OCI-LY1 (cell line): ENCODE results near the gene ADNP.
"Not testable (repeated sequence)": the region's sequence is repeated elsewhere in the genome, so short reads cannot be mapped to it uniquely, and the experiment has no call there.

ENCODE experiments used
- H2AFZ ChIP-seq: fragments of 200-600 bp; sonication (generic), shearing (Covaris generic); 2 replicates; pipeline ENCODE4 v1.6.0; 2014; ENCODE audit warnings: antibody characterized with exemption, mild to moderate bottlenecking, low read length
- H3F3A ChIP-seq: fragments of 200-600 bp; sonication (generic), shearing (Covaris generic); 2 replicates; pipeline ENCODE4 v1.6.0; 2014; ENCODE audit warnings: mild to moderate bottlenecking, antibody characterized with exemption, low read length, moderate library complexity; ENCODE audit not compliant: insufficient read depth
- H3K27ac ChIP-seq: fragments of 200-600 bp; sonication (generic); 2 replicates; pipeline ENCODE4 v1.5.1; 2014; ENCODE audit warnings: low read length, mixed run types, mild to moderate bottlenecking, low read depth; ENCODE audit not compliant: poor library complexity, severe bottlenecking
- H3K27me3 ChIP-seq: fragments of 200-600 bp; sonication (generic); 2 replicates; pipeline ENCODE4 v1.6.0; 2014; ENCODE audit warnings: antibody characterized with exemption, mild to moderate bottlenecking, low read length, moderate library complexity; ENCODE audit not compliant: insufficient read depth
- H3K36me3 ChIP-seq: fragments of 200-600 bp; sonication (generic); 2 replicates; pipeline ENCODE4 v1.6.1; 2014; ENCODE audit warnings: mild to moderate bottlenecking, antibody characterized with exemption, low read length, moderate library complexity, mixed read lengths; ENCODE audit not compliant: insufficient read depth
- H3K4me1 ChIP-seq: fragments of 200-600 bp; sonication (generic); 2 replicates; pipeline ENCODE4 v1.5.1; 2014; ENCODE audit warnings: mild to moderate bottlenecking, low read length, moderate library complexity; ENCODE audit not compliant: insufficient read depth, severe bottlenecking
- H3K4me2 ChIP-seq: fragments of 200-600 bp; sonication (generic), shearing (Covaris generic); 2 replicates; pipeline ENCODE4 v1.6.1; 2014; ENCODE audit warnings: low read length
- H3K4me3 ChIP-seq: fragments of 200-600 bp; sonication (generic); 2 replicates; pipeline ENCODE4 v1.5.1; 2014; ENCODE audit warnings: low read length, low read depth, mild to moderate bottlenecking, mixed read lengths; ENCODE audit not compliant: poor library complexity, severe bottlenecking
- H3K79me2 ChIP-seq: fragments of 200-600 bp; shearing (Covaris generic); 2 replicates; pipeline ENCODE4 v1.6.1; 2016; ENCODE audit warnings: mixed run types, low read length, mixed read lengths; ENCODE audit not compliant: insufficient read depth
- H3K9ac ChIP-seq: fragments of 200-600 bp; sonication (generic), shearing (Covaris generic); 2 replicates; pipeline ENCODE4 v1.6.1; 2014; ENCODE audit warnings: mild to moderate bottlenecking, low read length, mixed read lengths
- H3K9me2 ChIP-seq: fragments of 200-600 bp; sonication (generic), shearing (Covaris generic); 2 replicates; pipeline ENCODE4 v1.6.1; 2014; ENCODE audit warnings: low read depth, mild to moderate bottlenecking, low read length, mixed read lengths
- H3K9me3 ChIP-seq: fragments of 200-600 bp; shearing (Covaris generic); 2 replicates; pipeline ENCODE4 v1.6.1; 2014; ENCODE audit warnings: low read length, mixed read lengths
- H4K20me1 ChIP-seq: fragments of 200-600 bp; sonication (generic), shearing (Covaris generic); 2 replicates; pipeline ENCODE4 v1.6.0; 2016; ENCODE audit warnings: mild to moderate bottlenecking, low read length; ENCODE audit not compliant: insufficient read depth
- EZH2 ChIP-seq: fragments of 200-600 bp; sonication (generic), shearing (Covaris generic); IDR thresholded peaks from 2 replicates; pipeline ENCODE4 v1.8.0; 2017; ENCODE audit warnings: borderline replicate concordance, mixed run types, mild to moderate bottlenecking, antibody characterized with exemption, low read length, moderate library complexity, mixed read lengths
- TF ChIP-seq, protein P1 (sequence below): fragments of 200-600 bp; sonication (generic), shearing (Covaris generic); IDR thresholded peaks from 2 replicates; pipeline ENCODE4 v1.5.1; 2017; ENCODE audit warnings: mild to moderate bottlenecking, antibody characterized with exemption, low read length, moderate library complexity, mixed read lengths

ADNP gene

DNA sequence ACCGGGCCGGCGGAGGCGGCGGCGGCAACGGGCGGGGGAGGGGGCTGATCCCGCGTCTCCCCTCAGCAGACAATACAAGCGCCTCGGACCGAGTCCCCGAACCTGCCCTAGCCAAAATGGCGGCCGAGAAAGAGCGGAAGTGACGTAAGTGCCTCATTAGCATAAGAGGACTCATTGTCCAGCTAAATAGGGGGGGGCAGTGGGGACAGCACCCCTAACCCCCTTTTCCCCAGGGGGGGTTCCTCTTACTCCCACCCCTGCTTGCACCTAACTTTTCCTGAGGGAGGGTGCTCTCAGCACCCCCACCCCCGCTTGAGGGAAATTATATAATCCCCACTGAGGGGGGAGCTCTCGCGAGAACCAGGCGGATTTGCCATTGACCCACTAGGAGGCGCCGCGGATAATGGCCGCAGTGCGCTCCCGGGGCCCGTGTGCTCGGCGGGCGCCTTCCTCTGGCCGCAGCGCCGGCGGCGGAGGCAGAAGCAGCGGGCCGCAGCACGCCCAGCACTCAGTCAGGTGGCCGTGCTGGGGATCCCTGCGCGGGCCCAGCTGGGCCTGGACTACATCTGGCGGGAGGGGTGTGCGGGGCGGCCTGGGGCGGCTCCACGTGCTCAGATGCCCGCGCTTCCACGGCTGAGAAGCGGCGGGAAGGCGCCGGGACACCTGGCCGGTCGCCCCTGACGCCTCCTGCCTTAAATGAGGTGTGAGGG is at the start of gene ADNP:
Gene ADNP (minus strand): TSS at position 132 of the 710 bp plus-strand sequence. CDS start 27,441 bp downstream, outside the sequence.
- TF ChIP-seq, protein P1, sequence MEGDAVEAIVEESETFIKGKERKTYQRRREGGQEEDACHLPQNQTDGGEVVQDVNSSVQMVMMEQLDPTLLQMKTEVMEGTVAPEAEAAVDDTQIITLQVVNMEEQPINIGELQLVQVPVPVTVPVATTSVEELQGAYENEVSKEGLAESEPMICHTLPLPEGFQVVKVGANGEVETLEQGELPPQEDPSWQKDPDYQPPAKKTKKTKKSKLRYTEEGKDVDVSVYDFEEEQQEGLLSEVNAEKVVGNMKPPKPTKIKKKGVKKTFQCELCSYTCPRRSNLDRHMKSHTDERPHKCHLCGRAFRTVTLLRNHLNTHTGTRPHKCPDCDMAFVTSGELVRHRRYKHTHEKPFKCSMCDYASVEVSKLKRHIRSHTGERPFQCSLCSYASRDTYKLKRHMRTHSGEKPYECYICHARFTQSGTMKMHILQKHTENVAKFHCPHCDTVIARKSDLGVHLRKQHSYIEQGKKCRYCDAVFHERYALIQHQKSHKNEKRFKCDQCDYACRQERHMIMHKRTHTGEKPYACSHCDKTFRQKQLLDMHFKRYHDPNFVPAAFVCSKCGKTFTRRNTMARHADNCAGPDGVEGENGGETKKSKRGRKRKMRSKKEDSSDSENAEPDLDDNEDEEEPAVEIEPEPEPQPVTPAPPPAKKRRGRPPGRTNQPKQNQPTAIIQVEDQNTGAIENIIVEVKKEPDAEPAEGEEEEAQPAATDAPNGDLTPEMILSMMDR, result peak; percentile 71
- TF ChIP-seq EZH2, result no peak
- peak within 1 kb of the TSS; percentile 99 for H3K9ac ChIP-seq
- H3K4me3 ChIP-seq, result peak within 1 kb of the TSS; percentile 99
- peak within 1 kb of the TSS; percentile 84 for H3K4me2 ChIP-seq
- H4K20me1 ChIP-seq, result 0 out of 2 replicates have a peak, but pooled peaks cover 4% of the 10 kb centered on the region
- no peak within 1 kb of the TSS for H2AFZ ChIP-seq
- no peaks in the 10 kb centered on the region for H3K9me2 ChIP-seq
- peaks cover 15% of the 10 kb centered on the region; the same call in 1 of the 2 replicates for H3F3A ChIP-seq
- H3K27ac ChIP-seq, result peak within 1 kb of the TSS; percentile 95
- H3K4me1 ChIP-seq, result peaks cover 45% of the 10 kb centered on the region
- peaks cover 40% of the 10 kb centered on the region for H3K79me2 ChIP-seq
- no peaks in the 10 kb centered on the region for H3K27me3 ChIP-seq
- no peaks in the 10 kb centered on the region for H3K9me3 ChIP-seq
- H3K36me3 ChIP-seq, result peaks cover 74% of the 10 kb centered on the region

DNA sequence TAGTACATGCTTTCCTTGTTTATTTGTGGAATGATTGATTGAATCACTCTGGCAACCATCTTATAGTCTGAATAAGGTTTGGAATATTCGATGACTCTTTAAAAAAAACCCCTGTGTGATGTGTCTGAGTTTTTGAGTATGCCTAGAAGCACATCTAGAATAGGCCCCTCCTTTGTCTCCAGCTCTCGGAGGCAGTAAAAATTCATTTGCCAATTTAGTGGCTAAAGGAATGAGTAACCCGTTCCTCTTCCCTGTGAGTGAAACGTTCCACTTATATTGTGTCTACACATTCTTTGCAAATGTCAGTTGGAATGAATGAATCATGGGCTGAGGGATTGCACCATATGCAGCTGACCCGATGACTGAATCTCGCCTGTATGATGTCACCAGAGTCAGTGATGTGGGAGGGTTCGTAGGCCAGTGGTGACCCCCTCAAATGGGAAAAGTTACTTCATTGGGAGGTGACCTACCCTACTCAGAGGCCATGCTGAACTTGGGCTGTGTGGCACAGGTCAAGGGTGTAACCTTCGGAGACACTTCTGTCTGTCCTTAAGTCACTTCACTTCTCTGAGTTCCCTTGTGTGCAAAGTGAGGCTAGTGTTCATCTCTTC is 48.9 kb upstream of the ADNP start:
- Histone ChIP-seq H3K27ac (no peak overlapping the region), H3K36me3 (no peaks in the 10 kb centered on the region), H3K9me2 (no peaks in the 10 kb centered on the region), H3K9ac (no peak overlapping the region), H2AFZ (no peak overlapping the region), H3K79me2 (no peaks in the 10 kb centered on the region), H3F3A (no peaks in the 10 kb centered on the region), H4K20me1 (no peaks in the 10 kb centered on the region), H3K27me3 (0 out of 2 replicates have a peak, but pooled peaks cover 13% of the 10 kb centered on the region), H3K4me2 (no peak overlapping the region), H3K4me1 (no peaks in the 10 kb centered on the region), H3K4me3 (no peak overlapping the region), H3K9me3 (no peaks in the 10 kb centered on the region)
- TF ChIP-seq EZH2, result no peak
- TF ChIP-seq, protein P1, result no peak

DNA sequence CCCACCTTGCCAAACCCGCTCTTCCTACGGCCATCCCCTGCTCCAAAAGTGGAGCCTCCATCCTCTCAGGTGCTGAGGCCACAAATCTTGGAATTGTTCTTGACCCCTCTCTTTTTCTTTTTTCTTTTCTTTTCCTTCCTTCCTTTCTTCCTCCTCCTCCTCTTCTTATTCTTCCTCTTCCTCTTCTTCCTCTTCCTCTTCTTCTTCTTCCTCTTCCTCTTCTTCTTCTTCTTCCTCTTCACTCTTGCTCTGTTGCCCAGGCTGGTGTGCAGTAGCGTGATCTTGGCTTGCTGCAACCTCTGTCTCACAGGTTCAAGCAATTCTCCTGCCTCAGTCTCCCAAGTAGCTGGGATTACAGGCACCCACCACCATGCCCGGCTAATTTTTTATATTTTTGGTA is 47.3 kb upstream of the ADNP start:
- H3K36me3 ChIP-seq, H4K20me1 ChIP-seq, H3K9me3 ChIP-seq, H2AFZ ChIP-seq, H3K79me2 ChIP-seq, H3K27ac ChIP-seq, H3K4me2 ChIP-seq, H3F3A ChIP-seq, H3K4me1 ChIP-seq, H3K4me3 ChIP-seq, H3K9ac ChIP-seq, H3K9me2 ChIP-seq: not testable (repeated sequence)
- 0 out of 2 replicates have a peak, but pooled peaks cover 13% of the 10 kb centered on the region for H3K27me3 ChIP-seq
